Upper lobe of left lung (tissue), 6 donors: ENCODE results near the gene SEC23A. TPM values are rescaled to one million over a fixed set of nuclear protein-coding genes. Genes with fewer than 3 reads are reported as not detected.
A peak's percentile ranks its signal among the peaks of the same experiment; 100 is the strongest.
"Not testable (repeated sequence)": the region's sequence is repeated elsewhere in the genome, so short reads cannot be mapped to it uniquely, and the experiment has no call there.

Experiments used
- ATAC-seq, 2 donors: fragments of 200-7000 bp; cut with Tn5 transposase; one replicate each; pipeline ENCODE4 v1.9.1; 2022; ENCODE audit warnings: mild to moderate bottlenecking in 2 of 2, moderate library complexity in 2 of 2; ENCODE audit not compliant: low FRiP score in 2 of 2
- DNase-seq, 2 donors: peaks; one replicate each; pipeline ENCODE4 v3.0.0-alpha.2; 2019 to 2020
- H3K27ac ChIP-seq, 4 donors: fragments of 200-600 bp; sonication (generic); one replicate each; pipeline ENCODE4 v1.5.1; 2016 to 2019
- H3K27me3 ChIP-seq, 4 donors: fragments of 200-600 bp; sonication (generic); one replicate each; pipeline ENCODE4 v1.5.1; 2017 to 2019
- H3K36me3 ChIP-seq, 4 donors: fragments of 200-600 bp; sonication (generic); one replicate each; pipeline ENCODE4 v1.5.1; 2016 to 2019
- H3K4me1 ChIP-seq, 4 donors: fragments of 200-600 bp; sonication (generic); one replicate each; pipeline ENCODE4 v1.5.1; 2018 to 2019
- H3K4me3 ChIP-seq, 4 donors: fragments of 200-600 bp; sonication (generic); one replicate each; pipeline ENCODE4 v1.5.1; 2017 to 2019; ENCODE audit warnings: mild to moderate bottlenecking in 2 of 4, moderate library complexity in 1 of 4
- H3K9me3 ChIP-seq, 4 donors: fragments of 200-600 bp; sonication (generic); one replicate each; pipeline ENCODE4 v1.5.1; 2018 to 2019
- EP300 ChIP-seq, 4 donors: sonication (generic); formaldehyde crosslinking; IDR thresholded peaks; one replicate each; pipeline ENCODE4 v1.5.1; 2017; ENCODE audit warnings: antibody characterized with exemption in 4 of 4, control low read depth in 2 of 4
- POLR2A ChIP-seq, 4 donors: fragments of 450-650 bp; IDR thresholded peaks; one replicate each; pipeline ENCODE4 v1.5.1; 2016 to 2017; ENCODE audit warnings: antibody characterized with exemption in 4 of 4, mild to moderate bottlenecking in 2 of 4
- POLR2AphosphoS5 ChIP-seq, 2 donors: sonication (generic); formaldehyde crosslinking; IDR thresholded peaks; one replicate each; pipeline ENCODE4 v1.5.1; 2017; ENCODE audit warnings: antibody characterized with exemption in 2 of 2
- WGBS, 2 donors: methylation state at CpG; one replicate each; pipeline ENCODE4 v1.1.5; 2017 to 2018; 5-methylcytosine and 5-hydroxymethylcytosine counted together
- total RNA-seq, 6 donors: library from RNA; depleted of rRNA in 4 of 6; stranded (reverse); fragments of >200 nt in 4 of 6; gene quantifications; one replicate each; pipeline versions ENCODE4 v1.1.0 to v1.2.1, GENCODE V29; 2016 to 2021
- TF ChIP-seq, protein P1 (sequence below), 6 experiments: fragments of 450-650 bp in 4 of 6; fragments of 200-600 bp in 2 of 6; sonication (generic) in 2 of 6; IDR thresholded peaks; one replicate each; pipeline ENCODE4 v1.5.1; 2016 to 2019; ENCODE audit warnings: antibody characterized with exemption in 6 of 6
- donor health status: DM: no; HTN: no; CAD: no; lungs with moderate emphysema.
- donor health status: DM: no; HTN: yes; CAD: no; lungs with severe emphysema.

SEC23A gene
- total RNA-seq, 6 donors from 2014 or later, result 32.5 to 70.4 (median 47.4) TPM

GRCh38 chr14:39099748-39100147 is 3.3 kb downstream of the SEC23A start:
- Histone ChIP-seq H3K4me3 (no peak overlapping the region), H3K9me3 (no peaks in the 10 kb centered on the region), H3K27ac (no peak overlapping the region), H3K4me1 (peaks cover 17 to 52% (median 25%) of the 10 kb centered on the region in 4 donors), H3K27me3 (no peaks in the 10 kb centered on the region), H3K36me3 (peaks cover 2 to 17% (median 8%) of the 10 kb centered on the region in 4 donors)
- ATAC-seq, result no peak
- no peak for DNase-seq
- no peak for TF ChIP-seq POLR2AphosphoS5 (IDR thresholded peaks at IDR 0.05)

DNA sequence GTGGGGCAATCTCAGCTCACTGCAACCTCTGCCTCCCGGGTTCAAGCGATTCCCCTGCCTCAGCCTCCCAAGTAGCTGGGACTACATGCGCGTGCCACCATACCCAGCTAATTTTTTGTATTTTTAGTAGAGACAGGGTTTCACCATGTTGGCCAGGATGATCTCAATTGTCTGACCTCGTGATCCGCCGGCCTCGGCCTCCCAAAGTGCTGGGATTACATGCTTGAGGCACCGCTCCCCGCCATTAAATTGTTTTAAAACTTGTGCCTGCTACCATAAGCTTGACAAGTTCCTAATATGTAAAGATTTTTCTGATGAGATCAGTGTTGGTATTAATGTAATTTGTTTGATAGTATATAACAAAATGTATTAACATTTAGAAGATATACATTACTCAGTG is 3.8 kb downstream of the SEC23A start:
- not testable (repeated sequence) for ATAC-seq, H3K9me3 ChIP-seq, H3K27me3 ChIP-seq, H3K4me3 ChIP-seq, H3K27ac ChIP-seq
- DNase-seq, result peak in 1 of 2 donors; percentile 36
- 98% methylated on average over 10 of the region's 10 CpGs for WGBS, 2 donors
- Histone ChIP-seq H3K4me1 (peaks cover 13 to 51% (median 24%) of the 10 kb centered on the region in 4 donors), H3K36me3 (peaks cover 2 to 21% (median 9%) of the 10 kb centered on the region in 4 donors)

DNA sequence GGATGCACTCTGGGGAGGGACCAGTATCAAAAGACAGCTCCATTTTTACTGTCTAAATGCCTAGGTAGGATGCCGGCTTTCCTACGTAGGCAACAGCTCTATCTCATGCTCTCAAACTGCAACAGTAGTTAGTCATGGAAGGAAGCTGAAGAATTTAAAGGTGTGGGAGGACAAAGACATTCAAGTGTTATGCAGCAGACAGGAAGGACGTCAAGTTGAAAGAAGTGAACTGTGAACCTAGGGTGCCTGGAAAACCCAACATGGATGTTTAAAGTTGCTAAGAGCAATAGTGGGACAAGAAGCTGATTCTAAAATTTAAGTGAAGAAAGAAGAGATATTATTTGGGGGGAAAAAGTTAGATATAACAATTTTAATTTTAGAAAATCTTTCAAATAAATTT is 5.9 kb downstream of the SEC23A start:
- no peaks in the 10 kb centered on the region for H3K27me3 ChIP-seq
- peaks cover 7 to 41% (median 17%) of the 10 kb centered on the region in 4 donors for H3K4me1 ChIP-seq
- peak overlapping the region in 1 of 4 donors; percentile 17 for H3K27ac ChIP-seq
- TF ChIP-seq EP300 (IDR thresholded peaks at IDR 0.05) (no peak), POLR2A (IDR thresholded peaks at IDR 0.05) (no peak), POLR2AphosphoS5 (IDR thresholded peaks at IDR 0.05) (no peak)
- TF ChIP-seq, protein P1, sequence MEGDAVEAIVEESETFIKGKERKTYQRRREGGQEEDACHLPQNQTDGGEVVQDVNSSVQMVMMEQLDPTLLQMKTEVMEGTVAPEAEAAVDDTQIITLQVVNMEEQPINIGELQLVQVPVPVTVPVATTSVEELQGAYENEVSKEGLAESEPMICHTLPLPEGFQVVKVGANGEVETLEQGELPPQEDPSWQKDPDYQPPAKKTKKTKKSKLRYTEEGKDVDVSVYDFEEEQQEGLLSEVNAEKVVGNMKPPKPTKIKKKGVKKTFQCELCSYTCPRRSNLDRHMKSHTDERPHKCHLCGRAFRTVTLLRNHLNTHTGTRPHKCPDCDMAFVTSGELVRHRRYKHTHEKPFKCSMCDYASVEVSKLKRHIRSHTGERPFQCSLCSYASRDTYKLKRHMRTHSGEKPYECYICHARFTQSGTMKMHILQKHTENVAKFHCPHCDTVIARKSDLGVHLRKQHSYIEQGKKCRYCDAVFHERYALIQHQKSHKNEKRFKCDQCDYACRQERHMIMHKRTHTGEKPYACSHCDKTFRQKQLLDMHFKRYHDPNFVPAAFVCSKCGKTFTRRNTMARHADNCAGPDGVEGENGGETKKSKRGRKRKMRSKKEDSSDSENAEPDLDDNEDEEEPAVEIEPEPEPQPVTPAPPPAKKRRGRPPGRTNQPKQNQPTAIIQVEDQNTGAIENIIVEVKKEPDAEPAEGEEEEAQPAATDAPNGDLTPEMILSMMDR (IDR thresholded peaks at IDR 0.05), result no peak
- no peak for ATAC-seq
- peaks cover 9 to 40% (median 19%) of the 10 kb centered on the region in 4 donors for H3K36me3 ChIP-seq
- DNase-seq, result no peak
- H3K4me3 ChIP-seq, result no peak overlapping the region
- WGBS, 2 donors, result 51 to 55% methylated on average over 3 of the region's 3 CpGs
- no peaks in the 10 kb centered on the region for H3K9me3 ChIP-seq

DNA sequence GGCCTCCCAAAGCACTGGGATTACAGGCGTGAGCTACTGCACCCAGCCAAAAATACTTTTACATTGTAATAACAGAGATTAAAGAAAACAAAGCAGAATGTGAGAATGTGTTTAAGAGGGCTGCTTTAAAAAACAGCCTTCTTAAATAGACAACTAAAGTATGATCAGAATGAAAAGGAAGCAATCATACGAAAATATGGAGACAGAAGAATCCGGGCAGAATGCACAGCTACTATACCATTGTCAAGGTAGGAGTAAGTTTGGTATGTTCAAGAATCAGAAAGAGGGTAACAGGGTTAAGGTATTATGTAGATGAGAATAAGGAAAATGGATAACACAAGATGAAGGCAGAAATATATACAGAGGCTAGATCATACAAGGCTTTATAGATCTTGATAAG is 8.5 kb downstream of the SEC23A start:
- DNase-seq (no peak), ATAC-seq (no peak)
- peaks cover 3 to 19% (median 5%) of the 10 kb centered on the region in 4 donors for H3K4me1 ChIP-seq
- no peak overlapping the region for H3K4me3 ChIP-seq
- H3K27ac ChIP-seq, result no peak overlapping the region
- 96 to 98% methylated on average over 3 of the region's 3 CpGs for WGBS, 2 donors
- H3K9me3 ChIP-seq, result no peaks in the 10 kb centered on the region
- TF ChIP-seq, protein P1 (IDR thresholded peaks at IDR 0.05), result no peak
- TF ChIP-seq POLR2A (IDR thresholded peaks at IDR 0.05), result no peak
- TF ChIP-seq POLR2AphosphoS5 (IDR thresholded peaks at IDR 0.05), result no peak
- no peak for TF ChIP-seq EP300 (IDR thresholded peaks at IDR 0.05)
- no peaks in the 10 kb centered on the region for H3K27me3 ChIP-seq
- peaks cover 25 to 65% (median 40%) of the 10 kb centered on the region in 4 donors for H3K36me3 ChIP-seq

GRCh38 chr14:39091716-39092115 is 11.3 kb downstream of the SEC23A start:
- H3K27ac ChIP-seq, result no peak overlapping the region
- TF ChIP-seq EP300 (IDR thresholded peaks at IDR 0.05) (no peak), POLR2AphosphoS5 (IDR thresholded peaks at IDR 0.05) (no peak)
- TF ChIP-seq, protein P1 (IDR thresholded peaks at IDR 0.05), result no peak
- H3K4me1 ChIP-seq, result peaks cover 0 to 4% (median 2%) of the 10 kb centered on the region in 4 donors
- H3K27me3 ChIP-seq, result no peaks in the 10 kb centered on the region
- DNase-seq, result no peak
- H3K36me3 ChIP-seq, result peaks cover 27 to 88% (median 49%) of the 10 kb centered on the region in 4 donors
- H3K4me3 ChIP-seq, result no peak overlapping the region
- H3K9me3 ChIP-seq, result no peaks in the 10 kb centered on the region
- ATAC-seq, result no peak
- WGBS, 2 donors, result 90 to 95% methylated on average over 1 of the region's 1 CpG

DNA sequence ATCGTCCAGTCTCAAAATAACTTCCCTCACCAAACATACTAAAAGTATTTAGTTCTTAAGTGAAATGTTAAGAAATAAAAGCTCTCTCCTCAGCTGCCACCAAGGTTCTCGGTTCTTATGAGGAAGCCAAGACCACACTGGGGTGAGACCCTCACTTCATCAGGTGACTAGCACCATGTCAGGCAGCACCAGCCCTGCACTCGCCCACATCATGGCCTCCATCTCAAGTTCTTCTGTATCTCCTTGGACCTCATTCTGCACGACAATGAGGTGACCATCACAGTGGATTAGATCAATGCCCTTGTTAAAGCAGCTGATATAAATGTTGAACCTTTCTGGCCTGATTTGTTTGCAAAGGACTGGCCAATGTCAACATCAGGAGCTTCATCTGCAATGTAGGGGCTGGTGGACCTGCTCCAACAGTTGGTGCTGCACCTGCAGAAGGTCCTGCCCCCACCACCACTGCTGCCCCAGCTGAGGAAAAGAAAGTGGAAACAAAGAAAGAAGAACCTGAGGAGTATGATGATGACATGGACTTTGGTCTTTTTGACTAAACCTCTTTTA is 12.4 kb downstream of the SEC23A start:
- ATAC-seq (no peak), DNase-seq (no peak)
- no peak overlapping the region for H3K4me3 ChIP-seq
- peaks cover 30 to 91% (median 54%) of the 10 kb centered on the region in 4 donors for H3K36me3 ChIP-seq
- TF ChIP-seq EP300 (IDR thresholded peaks at IDR 0.05), result no peak
- TF ChIP-seq, protein P1 (IDR thresholded peaks at IDR 0.05), result no peak
- TF ChIP-seq POLR2A (IDR thresholded peaks at IDR 0.05), result no peak
- TF ChIP-seq POLR2AphosphoS5 (IDR thresholded peaks at IDR 0.05), result no peak
- 93 to 95% methylated on average over 4 of the region's 4 CpGs for WGBS, 2 donors
- H3K9me3 ChIP-seq, result no peaks in the 10 kb centered on the region
- no peak overlapping the region for H3K27ac ChIP-seq
- H3K27me3 ChIP-seq, result no peaks in the 10 kb centered on the region
- H3K4me1 ChIP-seq, result peaks cover 0 to 4% (median 1%) of the 10 kb centered on the region in 4 donors
